GM19193 (cell line): Measurements from ENCODE around the gene ASMTL.

Experiments used
- POLR2A ChIP-seq: IDR thresholded peaks from 4 replicates; pipeline ENCODE4 v1.6.1; 2011; ENCODE audit not compliant: insufficient read depth, insufficient read length; ENCODE audit errors: extremely low read depth

ASMTL gene

GRCh38 chrX:1449036-1449822, 3.5 kb downstream of the ASMTL start:
- no peak for TF ChIP-seq POLR2A

- no peak for TF ChIP-seq POLR2A
Observed at GRCh38 chrX:1444561-1445500, 7.9 kb downstream of the ASMTL start.

- no peak for TF ChIP-seq POLR2A
Observed at GRCh38 chrX:1443496-1444075, 9.1 kb downstream of the ASMTL start.

- TF ChIP-seq POLR2A: no peak
Observed at GRCh38 chrX:1442724-1443367, 9.9 kb downstream of the ASMTL start.

- no peak for TF ChIP-seq POLR2A
Observed at GRCh38 chrX:1442016-1442665, 10.6 kb downstream of the ASMTL start.

- TF ChIP-seq POLR2A: no peak
Observed at GRCh38 chrX:1440506-1440905, 12.2 kb downstream of the ASMTL start.

GRCh38 chrX:1435241-1435895, 17.3 kb downstream of the ASMTL start:
- no peak for TF ChIP-seq POLR2A

- TF ChIP-seq POLR2A: no peak
Observed at GRCh38 chrX:1434871-1435240, 17.9 kb downstream of the ASMTL start.

GRCh38 chrX:1433646-1434357, 18.9 kb downstream of the ASMTL start:
- TF ChIP-seq POLR2A: no peak

- no peak for TF ChIP-seq POLR2A
Observed at GRCh38 chrX:1430451-1430850, 22.3 kb downstream of the ASMTL start.

GRCh38 chrX:1427756-1428155, 25.0 kb downstream of the ASMTL start:
- no peak for TF ChIP-seq POLR2A

GRCh38 chrX:1425381-1425780, 27.3 kb downstream of the ASMTL start:
- TF ChIP-seq POLR2A: no peak

- TF ChIP-seq POLR2A: peak; percentile 26
Observed at GRCh38 chrX:1424147-1424851, 28.4 kb downstream of the ASMTL start.
